Liver (tissue), 3 donors: ENCODE data around the gene F2RL3.

Experiments used
- FOXA2 ChIP-seq: IDR thresholded peaks from 2 replicates; pipeline ENCODE4 v1.6.1; 2016; ENCODE audit warnings: antibody characterized with exemption
- TAF1 ChIP-seq: conservative IDR thresholded peaks from 2 replicates; pipeline ENCODE4 v1.6.1; 2016; ENCODE audit warnings: antibody characterized with exemption, mild to moderate bottlenecking
- YY1 ChIP-seq: IDR thresholded peaks from 2 replicates; pipeline ENCODE4 v1.6.1; 2016; ENCODE audit warnings: antibody characterized with exemption, mild to moderate bottlenecking
- TF ChIP-seq, protein P1 (sequence below): fragments of 150-350 bp; IDR thresholded peaks from 2 replicates; pipeline ENCODE4 v1.5.1; 2017; ENCODE audit warnings: improper control_type of control experiment, low read depth, low read length; ENCODE audit not compliant: missing input control
- TF ChIP-seq, protein P2 (sequence below): IDR thresholded peaks from 2 replicates; pipeline ENCODE4 v1.6.1; 2016; ENCODE audit warnings: antibody characterized with exemption
- TF ChIP-seq, protein P3 (sequence below): IDR thresholded peaks from 2 replicates; pipeline ENCODE4 v1.6.1; 2016; ENCODE audit warnings: antibody characterized with exemption
- donor health status: healthy.
- donor health status: healthy.

DNA sequence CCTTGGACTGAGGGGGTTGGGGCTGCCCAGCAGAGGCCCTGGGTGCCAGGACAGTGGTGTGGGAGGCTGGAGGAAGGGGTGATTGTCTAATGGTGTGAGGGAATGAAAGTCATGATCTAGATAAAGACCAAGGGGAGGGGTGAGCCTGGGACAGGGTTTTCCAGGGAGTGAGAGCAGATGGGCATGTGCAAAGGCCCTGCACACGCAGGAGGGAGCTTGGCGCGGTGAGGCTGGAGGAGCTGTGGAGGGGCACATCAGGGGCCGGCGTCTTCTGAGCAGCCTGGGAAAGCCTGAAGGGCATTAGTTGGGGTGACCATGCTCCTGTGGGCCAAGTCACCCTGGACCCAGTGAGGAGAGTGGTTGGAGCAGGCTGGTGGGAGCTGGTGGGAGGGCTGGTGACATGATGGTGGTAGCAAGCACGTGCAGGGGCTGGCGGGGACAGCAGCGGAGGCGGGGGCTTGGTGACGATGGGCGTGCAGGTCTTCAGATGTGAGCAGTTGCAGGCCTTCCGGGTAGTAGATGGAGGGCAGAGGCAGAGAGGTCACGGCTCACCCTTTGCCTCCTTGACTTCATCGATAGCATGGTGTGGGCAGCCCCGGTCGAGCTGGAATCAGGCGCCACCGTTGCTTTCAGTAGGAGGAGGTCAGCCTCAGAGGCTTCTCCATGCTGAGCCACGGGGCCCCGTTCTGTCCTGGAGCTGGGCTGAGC lies 20.2 kb upstream of the F2RL3 start:
- TF ChIP-seq, protein P1, sequence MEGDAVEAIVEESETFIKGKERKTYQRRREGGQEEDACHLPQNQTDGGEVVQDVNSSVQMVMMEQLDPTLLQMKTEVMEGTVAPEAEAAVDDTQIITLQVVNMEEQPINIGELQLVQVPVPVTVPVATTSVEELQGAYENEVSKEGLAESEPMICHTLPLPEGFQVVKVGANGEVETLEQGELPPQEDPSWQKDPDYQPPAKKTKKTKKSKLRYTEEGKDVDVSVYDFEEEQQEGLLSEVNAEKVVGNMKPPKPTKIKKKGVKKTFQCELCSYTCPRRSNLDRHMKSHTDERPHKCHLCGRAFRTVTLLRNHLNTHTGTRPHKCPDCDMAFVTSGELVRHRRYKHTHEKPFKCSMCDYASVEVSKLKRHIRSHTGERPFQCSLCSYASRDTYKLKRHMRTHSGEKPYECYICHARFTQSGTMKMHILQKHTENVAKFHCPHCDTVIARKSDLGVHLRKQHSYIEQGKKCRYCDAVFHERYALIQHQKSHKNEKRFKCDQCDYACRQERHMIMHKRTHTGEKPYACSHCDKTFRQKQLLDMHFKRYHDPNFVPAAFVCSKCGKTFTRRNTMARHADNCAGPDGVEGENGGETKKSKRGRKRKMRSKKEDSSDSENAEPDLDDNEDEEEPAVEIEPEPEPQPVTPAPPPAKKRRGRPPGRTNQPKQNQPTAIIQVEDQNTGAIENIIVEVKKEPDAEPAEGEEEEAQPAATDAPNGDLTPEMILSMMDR, result no peak
- TF ChIP-seq, protein P2, sequence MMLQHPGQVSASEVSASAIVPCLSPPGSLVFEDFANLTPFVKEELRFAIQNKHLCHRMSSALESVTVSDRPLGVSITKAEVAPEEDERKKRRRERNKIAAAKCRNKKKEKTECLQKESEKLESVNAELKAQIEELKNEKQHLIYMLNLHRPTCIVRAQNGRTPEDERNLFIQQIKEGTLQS, result no peak
- no peak for TF ChIP-seq FOXA2
- TF ChIP-seq YY1, result no peak
- TF ChIP-seq, protein P3, sequence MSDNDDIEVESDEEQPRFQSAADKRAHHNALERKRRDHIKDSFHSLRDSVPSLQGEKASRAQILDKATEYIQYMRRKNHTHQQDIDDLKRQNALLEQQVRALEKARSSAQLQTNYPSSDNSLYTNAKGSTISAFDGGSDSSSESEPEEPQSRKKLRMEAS, result no peak
- TF ChIP-seq TAF1, result no peak
